Testis (tissue), 2 donors: Measurements from ENCODE around the gene OSGEP.

Experiments
- CTCF ChIP-seq, 3 experiments: fragments of 450-650 bp in 2 of 3; fragments of 200-600 bp in 1 of 3; sonication (generic) in 1 of 3; IDR thresholded peaks; one replicate each; pipeline ENCODE4 v1.5.1; 2016 to 2019; ENCODE audit warnings: antibody characterized with exemption in 3 of 3, mild to moderate bottlenecking in 2 of 3, moderate library complexity in 1 of 3
- POLR2A ChIP-seq: fragments of 450-650 bp; IDR thresholded peaks from one replicate; pipeline ENCODE4 v1.6.1; 2017; ENCODE audit warnings: antibody characterized with exemption, mild to moderate bottlenecking, moderate library complexity

- TF ChIP-seq CTCF (IDR thresholded peaks at IDR 0.05) (no peak), POLR2A (no peak)
Measured at GRCh38 chr14:20428802-20429201, 25.8 kb downstream of the OSGEP start.
